Activated CD4-positive, alpha-beta T cell treated with anti-CD3 and anti-CD28 coated beads for 4 hours (primary cell): Measurements from ENCODE around the gene EIF4ENIF1.
"Not testable (repeated sequence)": the region's sequence is repeated elsewhere in the genome, so short reads cannot be mapped to it uniquely, and the experiment has no call there.

Source experiments
- DNase-seq, 2 donors: peaks; one replicate each; pipeline ENCODE4 v3.0.0-alpha.2; 2020

Gene EIF4ENIF1

GRCh38 chr22:31491218-31491962 is 1.7 kb upstream of the EIF4ENIF1 start:
- no peak for DNase-seq

DNA sequence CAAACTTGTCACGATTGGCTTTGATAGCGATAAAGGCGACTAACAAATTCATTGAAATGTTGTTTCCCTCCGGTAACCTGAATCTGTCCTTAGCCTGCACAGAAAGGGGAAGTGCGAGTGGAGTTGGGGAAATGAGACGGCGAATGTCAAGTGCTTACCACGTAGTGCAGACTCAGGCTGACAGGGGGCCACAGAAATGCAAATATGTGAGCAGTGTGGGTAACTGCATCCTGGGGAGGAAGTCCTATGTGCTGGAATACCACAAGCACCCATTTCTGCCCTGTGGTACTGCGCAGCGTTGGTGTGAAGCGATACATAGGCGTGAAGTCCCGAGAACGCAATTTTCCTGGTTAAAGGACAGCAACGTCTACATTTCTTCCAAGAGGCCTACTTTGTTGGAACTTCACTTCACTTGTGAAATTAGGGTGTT is 869 bp upstream of the EIF4ENIF1 start:
- peak; percentile 37 to 46 for DNase-seq

- peak; percentile 22 to 30 for DNase-seq
Measured at GRCh38 chr22:31488988-31489617, 539 bp downstream of the EIF4ENIF1 start.

DNA sequence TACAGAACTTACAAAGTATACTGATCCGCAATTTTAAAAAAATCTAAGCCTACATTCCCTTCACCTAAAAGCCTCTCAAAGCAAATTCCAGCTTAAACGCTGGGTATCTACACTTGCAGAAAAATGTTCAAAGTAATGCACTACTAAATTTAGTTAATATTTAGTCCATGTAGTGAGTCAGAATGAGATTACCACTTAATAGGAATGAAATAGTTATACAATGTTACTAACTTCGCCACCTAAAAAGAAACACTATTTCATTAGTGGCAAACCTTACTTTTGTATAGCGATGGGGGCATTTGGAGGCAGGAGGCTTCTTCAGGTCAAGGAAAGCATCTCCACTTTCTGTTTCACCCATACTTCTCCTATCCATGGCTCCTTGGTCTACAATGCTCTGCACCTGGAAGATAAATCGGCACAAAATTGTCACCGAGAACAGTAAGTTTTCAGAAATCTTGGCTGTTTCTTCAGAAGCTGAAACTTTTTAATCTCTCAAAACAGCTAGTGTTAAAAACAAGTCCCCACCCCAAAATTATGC is 1.2 kb downstream of the EIF4ENIF1 start:
- no peak for DNase-seq

- DNase-seq: no peak
Measured at GRCh38 chr22:31486951-31487350, 2.7 kb downstream of the EIF4ENIF1 start.

DNA sequence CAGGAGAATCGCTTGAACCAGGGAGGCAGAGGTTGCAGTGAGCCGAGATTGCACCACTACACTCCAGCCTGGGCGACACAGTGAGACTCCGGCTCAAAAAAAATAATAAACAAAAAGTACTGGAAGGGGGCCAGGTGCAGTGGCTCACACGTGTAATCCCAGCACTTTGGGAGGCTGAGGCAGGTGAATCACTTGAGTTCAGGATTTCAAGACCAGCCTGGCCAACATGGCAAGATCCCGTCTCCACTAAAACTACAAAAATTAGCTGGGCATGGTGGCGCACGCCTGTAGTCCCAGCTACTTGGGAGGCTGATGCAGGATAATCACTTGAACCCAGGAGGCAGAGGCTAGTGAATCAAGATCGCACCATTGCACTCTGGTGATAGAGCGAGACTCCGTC is 3.3 kb downstream of the EIF4ENIF1 start:
- DNase-seq: not testable (repeated sequence)

DNA sequence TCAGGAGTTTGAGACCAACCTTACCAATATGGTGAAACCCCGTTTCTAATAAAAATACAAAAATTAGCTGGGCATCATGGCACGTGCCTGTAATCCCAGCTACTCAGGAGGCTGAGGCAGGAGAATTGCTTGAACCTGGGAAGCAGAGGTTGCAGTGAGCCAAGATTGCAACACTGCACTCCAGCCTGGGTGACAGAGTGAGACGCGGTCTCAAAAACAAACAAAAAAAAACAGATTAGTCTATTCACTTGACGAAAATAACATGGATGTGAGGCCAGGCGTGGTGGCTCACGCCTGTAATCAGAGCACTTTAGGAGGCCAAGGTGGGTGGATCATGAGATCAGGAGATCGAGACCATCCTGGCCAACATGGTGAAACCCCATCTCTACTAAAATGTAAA is 7.2 kb downstream of the EIF4ENIF1 start:
- not testable (repeated sequence) for DNase-seq

DNA sequence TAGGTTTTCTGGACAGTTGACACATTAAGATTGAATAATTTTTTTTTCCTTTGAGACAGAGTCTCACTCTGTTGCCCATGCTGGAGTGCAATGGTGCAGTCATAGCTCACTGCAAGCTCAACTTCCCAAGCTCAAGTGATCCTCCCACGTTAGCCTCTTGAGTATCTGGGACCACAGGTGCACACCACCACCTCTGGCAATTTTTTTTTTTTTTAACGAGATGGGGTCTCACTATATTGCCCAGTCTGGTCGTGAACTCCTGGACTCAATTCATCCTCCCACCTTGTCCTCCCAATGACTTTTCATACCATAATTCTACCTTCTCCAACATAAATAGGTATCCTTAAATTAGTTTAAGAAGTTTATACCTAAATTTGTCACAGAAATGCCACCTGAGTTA is 8.5 kb downstream of the EIF4ENIF1 start:
- DNase-seq: no peak

GRCh38 chr22:31477329-31477728 is 12.3 kb downstream of the EIF4ENIF1 start:
- no peak for DNase-seq

DNA sequence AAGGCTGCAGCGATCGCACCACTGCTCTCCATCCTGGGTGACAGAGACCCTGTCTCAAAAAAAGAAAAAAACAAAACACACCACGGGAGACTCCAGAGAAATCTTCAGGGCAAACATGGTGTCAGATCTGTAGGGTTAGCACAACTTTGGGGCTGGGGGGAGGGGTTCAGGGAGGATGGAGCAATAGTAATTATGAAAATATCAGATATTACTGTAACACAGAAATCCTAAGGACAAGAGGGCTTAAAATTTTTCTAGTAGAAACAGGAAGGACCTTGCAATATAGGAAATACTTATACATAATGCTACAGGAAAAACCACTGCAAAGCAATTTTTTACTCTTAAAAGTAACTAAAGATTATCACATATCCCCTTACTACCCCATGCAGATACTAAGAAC is 13.8 kb downstream of the EIF4ENIF1 start:
- no peak for DNase-seq

- no peak for DNase-seq
Measured at GRCh38 chr22:31474743-31475142, 14.9 kb downstream of the EIF4ENIF1 start.

GRCh38 chr22:31465307-31465706 is 24.3 kb downstream of the EIF4ENIF1 start:
- DNase-seq: no peak

DNA sequence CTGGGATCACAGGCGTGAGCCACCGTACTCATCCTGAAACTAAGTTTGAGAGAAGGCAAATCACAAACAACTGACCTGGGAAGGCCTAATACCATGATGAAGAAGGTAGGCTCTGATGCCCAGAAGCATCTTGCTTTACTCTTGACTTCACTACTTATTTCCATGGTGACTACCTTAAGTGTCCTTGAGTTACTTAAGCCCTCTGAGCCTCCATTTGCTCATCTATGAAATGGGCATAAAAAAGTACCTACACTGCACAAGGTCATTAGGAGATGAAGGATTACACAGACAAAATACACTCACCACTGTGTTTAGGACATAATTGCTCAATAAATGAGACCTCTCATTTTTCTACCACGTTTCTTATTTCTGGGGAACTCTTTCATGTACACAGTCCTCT is 27.9 kb downstream of the EIF4ENIF1 start:
- no peak for DNase-seq

DNA sequence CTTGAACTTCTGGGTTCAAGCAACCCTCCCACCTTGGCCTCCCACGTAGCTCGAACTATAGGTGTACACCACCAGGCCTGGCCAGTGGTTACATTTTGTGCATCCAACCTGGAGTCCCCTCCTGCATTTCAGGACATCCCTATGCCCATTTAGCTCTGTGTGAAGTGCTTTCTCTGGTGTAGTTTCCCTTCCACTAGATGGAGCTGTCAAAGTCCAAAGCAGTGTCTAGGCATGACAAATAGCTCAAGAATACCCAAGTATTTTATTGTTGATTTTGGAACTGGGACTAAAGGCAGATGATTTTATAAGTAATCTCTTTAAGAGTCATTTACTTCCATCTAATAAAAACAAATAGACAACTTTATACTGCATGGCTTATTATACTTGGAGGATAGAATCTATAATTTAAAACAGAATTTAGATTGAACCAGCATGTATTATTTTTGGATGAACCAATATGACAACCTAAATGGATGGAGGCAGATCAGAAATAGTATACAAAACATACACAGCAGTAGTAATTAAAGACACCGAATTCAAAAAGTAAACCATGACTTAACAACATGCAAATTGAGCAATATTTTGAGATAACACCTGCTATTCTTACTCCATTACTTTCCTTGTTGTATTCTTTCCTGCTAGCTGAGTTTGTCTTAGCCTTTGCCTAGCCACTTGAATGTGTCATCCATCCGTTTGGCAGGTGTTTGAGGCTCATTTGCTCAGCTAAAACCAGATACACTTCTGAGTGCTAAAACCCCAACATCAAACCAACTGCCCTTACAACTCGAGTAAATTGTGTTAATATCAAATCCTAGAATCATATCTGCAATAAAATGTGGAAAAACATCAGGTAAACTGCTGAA is 37.7 kb downstream of the EIF4ENIF1 start:
- DNase-seq: peak in 1 of 2 donors; percentile 12

- DNase-seq: no peak
Measured at GRCh38 chr22:31449506-31449905, 40.1 kb downstream of the EIF4ENIF1 start.

- no peak for DNase-seq
Measured at GRCh38 chr22:31448382-31448781, 41.3 kb downstream of the EIF4ENIF1 start.

DNA sequence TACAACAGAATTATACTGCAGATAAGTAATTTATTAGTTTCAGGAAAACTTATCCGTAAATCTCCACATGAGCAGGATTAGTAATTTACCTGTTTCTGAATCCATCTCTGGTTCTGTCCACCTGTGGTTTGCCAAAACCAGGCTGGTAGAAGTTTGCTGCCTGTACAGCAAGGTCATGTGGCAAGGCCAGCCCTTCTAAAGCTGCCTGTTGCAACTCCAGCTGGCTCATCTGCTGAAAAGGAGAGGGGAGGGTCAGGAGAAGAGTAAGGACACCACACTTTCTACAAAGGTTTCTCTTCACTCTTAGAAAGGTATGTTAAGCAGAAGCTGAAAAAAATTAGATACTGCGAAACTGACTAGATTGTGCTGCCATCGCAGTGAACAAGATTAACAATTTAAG is 42.3 kb downstream of the EIF4ENIF1 start:
- DNase-seq: no peak

- no peak for DNase-seq
Measured at GRCh38 chr22:31446767-31447166, 42.9 kb downstream of the EIF4ENIF1 start.

DNA sequence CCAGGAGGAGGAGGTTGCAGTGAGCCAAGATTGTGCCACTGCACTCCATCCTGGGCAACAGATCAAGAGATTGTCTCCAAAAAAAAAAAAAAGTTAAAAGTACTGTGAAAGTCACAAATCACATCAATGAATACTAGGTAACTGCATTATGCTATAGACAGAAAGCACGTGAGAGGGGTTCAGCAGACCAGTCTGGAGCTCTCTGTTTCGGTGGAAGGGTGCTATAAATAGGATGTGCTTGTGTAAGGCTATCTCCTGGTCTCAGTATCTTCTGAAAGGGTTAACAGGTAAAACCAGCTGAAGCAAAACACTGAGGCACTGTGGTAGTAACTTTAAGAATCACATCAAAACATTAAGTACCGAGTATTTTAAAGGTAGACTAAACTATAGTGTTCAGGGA is 43.4 kb downstream of the EIF4ENIF1 start:
- DNase-seq: no peak

GRCh38 chr22:31445642-31446041 is 44.0 kb downstream of the EIF4ENIF1 start:
- DNase-seq: no peak

GRCh38 chr22:31443516-31443915 is 46.1 kb downstream of the EIF4ENIF1 start:
- DNase-seq: no peak

DNA sequence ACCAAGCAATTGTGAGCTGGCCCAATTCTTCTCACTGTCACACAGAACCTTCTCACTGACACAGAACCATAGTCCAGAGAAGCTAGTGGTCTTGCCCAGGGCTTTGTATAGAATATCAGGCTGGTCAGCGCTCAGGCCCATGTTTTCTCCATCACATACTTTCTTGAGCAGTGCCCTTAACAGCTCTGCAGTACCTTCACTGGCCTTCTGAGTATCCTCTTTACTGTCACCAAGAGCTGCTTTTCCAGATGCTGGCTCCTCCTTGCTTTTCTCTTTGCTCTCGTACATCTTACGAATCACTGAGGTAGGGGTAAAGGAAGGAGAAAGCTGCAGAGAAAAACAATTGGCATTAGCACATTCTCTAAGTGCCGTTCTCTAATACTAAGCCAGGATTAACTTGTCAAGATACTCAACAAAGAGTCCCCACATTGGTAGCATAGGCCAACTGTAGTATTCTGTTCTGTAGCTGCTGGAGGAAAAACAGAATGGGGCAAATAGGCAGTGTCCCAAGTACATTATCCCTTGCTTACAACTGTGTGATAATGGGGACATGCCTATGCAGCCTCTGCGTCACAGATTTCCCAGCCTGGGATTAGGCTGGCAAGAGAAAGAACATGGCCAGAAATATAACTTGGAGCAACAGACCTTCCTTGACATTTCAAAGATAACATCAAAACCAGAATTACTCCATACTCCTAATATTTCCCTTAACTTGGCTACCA is 46.7 kb downstream of the EIF4ENIF1 start:
- no peak for DNase-seq

DNA sequence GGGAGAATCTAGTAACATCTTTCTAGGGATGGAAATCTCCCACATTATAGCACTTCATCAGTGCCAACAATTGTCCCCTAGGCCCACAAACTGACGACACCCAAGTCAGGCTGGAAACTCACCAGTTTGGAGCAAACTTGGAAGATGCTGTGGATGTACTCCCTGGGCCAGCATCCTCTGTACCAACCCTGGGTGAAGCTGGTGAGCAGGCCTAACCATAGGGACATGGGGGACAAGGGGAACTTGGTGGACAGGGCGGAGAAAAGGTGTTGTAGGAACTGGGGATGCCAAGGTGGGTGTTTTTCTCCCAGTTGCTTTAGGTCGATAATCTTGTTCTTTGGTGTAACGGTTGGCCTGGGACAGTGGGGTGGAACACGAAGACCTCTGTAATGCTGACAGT is 48.0 kb downstream of the EIF4ENIF1 start:
- DNase-seq: no peak
